ENCODE data around the gene WHAMM. TPM values are rescaled to one million over a fixed set of nuclear protein-coding genes. Genes with fewer than 3 reads are reported as not detected.

The WHAMM gene
- total and polyA plus RNA-seq, 2 donors (not counting 3 experiments of a cell fraction or from before 2014, with no cell fraction given), result 4.1 to 9.4 TPM

- TSS peak; percentile 35 for BruUV-seq (replicated peaks)
- TF ChIP-seq, protein P1, sequence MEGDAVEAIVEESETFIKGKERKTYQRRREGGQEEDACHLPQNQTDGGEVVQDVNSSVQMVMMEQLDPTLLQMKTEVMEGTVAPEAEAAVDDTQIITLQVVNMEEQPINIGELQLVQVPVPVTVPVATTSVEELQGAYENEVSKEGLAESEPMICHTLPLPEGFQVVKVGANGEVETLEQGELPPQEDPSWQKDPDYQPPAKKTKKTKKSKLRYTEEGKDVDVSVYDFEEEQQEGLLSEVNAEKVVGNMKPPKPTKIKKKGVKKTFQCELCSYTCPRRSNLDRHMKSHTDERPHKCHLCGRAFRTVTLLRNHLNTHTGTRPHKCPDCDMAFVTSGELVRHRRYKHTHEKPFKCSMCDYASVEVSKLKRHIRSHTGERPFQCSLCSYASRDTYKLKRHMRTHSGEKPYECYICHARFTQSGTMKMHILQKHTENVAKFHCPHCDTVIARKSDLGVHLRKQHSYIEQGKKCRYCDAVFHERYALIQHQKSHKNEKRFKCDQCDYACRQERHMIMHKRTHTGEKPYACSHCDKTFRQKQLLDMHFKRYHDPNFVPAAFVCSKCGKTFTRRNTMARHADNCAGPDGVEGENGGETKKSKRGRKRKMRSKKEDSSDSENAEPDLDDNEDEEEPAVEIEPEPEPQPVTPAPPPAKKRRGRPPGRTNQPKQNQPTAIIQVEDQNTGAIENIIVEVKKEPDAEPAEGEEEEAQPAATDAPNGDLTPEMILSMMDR (IDR thresholded peaks at IDR 0.05; ENCODE audit: extremely low read depth in 1 of 2, insufficient read depth in 1 of 2, low read depth in 1 of 2, low read length in 2 of 2), result no peak
- peak; percentile 10 for TF ChIP-seq POLR2AphosphoS5 (IDR thresholded peaks at IDR 0.05; ENCODE audit: insufficient read depth, low read depth, low read length)
- dilution Hi-C loops (cut with MboI; ENCODE audit: extremely low pct_ligation_motif_present, low sequenced_read_pairs), result no loop called here
Measured at GRCh38 chr15:82810061-82810889, 847 bp downstream of the WHAMM start.

More at GRCh38 chr15:82810061-82810889, 847 bp downstream of the WHAMM start:
- Histone ChIP-seq H3K9me1 (replicated peaks; ENCODE audit: control insufficient read depth, extremely low read depth, insufficient read depth, low read length) (no peaks in the 10 kb centered on the region), H3K27ac (ENCODE audit: insufficient read depth, low read depth, low read length) (peak overlapping the region; percentile 78), H3K4me1 (ENCODE audit: control insufficient read depth, extremely low read depth, insufficient read depth, low read length) (no peaks in the 10 kb centered on the region), H3K4me2 (ENCODE audit: insufficient read depth, low read length) (peak overlapping the region; percentile 85), H3K9me3 (replicated peaks; ENCODE audit: control insufficient read depth, insufficient read depth, low read length) (no peaks in the 10 kb centered on the region), H3K36me3 (ENCODE audit: control insufficient read depth in 2 of 2, extremely low read depth in 1 of 2, insufficient read depth in 2 of 2, low read length in 2 of 2) (no peaks in the 10 kb centered on the region), H3K27me3 (ENCODE audit: control insufficient read depth in 2 of 2, insufficient read depth in 2 of 2, low read length in 2 of 2) (peaks cover 0 to under 1% of the 10 kb centered on the region in 2 experiments), H4K20me1 (replicated peaks; ENCODE audit: control insufficient read depth, extremely low read depth, insufficient read depth, low read length) (no peaks in the 10 kb centered on the region), H3K4me3 (replicated peaks in 1 of 3; ENCODE audit: insufficient read depth in 1 of 3, low read depth in 1 of 3, low read length in 3 of 3) (peak overlapping the region; percentile 76 to 90 (median 87)), H3K79me2 (ENCODE audit: control insufficient read depth, insufficient read depth, low read length) (peaks cover 29% of the 10 kb centered on the region), H2AFZ (ENCODE audit: low read depth, low read length) (peak overlapping the region; percentile 96), H3K9ac (replicated peaks; ENCODE audit: extremely low read depth, insufficient read depth, low read length) (peak overlapping the region; percentile 94)
- FAIRE-seq (peak; percentile 12), DNase-seq (ENCODE audit: low read depth, low spot score) (peak; percentile 60)
- intact Hi-C loops (cut with micrococcal nuclease), result loop anchor here (1.0 to 2.0 kb wide), 6 partner anchors 39 to 396 kb away; partner anchors contain the start of genes AP3B2, RAMAC and RPS17
- CTCF ChIA-PET, result interaction anchor here (0.9 to 2.8 kb wide), 3 partner anchors 23 to 270 kb away, joined by 4 to 9 read pairs (median 6); partner anchors contain the start of gene RPS17
- POLR2A ChIA-PET, result interaction anchor here (1.3 to 2.0 kb wide), 3 partner anchors 39 to 270 kb away, joined by 3 to 5 read pairs (median 3); partner anchors contain the start of gene RPS17
